Pancreas (tissue), 10 donors: ENCODE measurements around the gene IL1RAP. TPM values are rescaled to one million over a fixed set of nuclear protein-coding genes. Genes with fewer than 3 reads are reported as not detected.
"Not testable (repeated sequence)": the region's sequence is repeated elsewhere in the genome, so short reads cannot be mapped to it uniquely, and the experiment has no call there.

ENCODE experiments used
- ATAC-seq, 4 donors: fragments of 200-7000 bp; cut with Tn5 transposase; one replicate each; pipeline versions ENCODE4 v1.8.0 to v1.9.1; 2020; ENCODE audit warnings: mild to moderate bottlenecking in 4 of 4, moderate library complexity in 4 of 4
- DNase-seq, 6 donors: peaks; one replicate each; pipeline ENCODE4 v3.0.0-alpha.2; 2020
- FAIRE-seq: peaks from 2 replicates; lab custom pipeline; 2012; peaks lifted over from hg19 to GRCh38; lab: Jason Lieb, UNC
- H3K27ac ChIP-seq, 4 donors: fragments of 200-600 bp; sonication (generic); 1 replicate in 3 of 4; 2 replicates in 1 of 4; pipeline versions ENCODE4 v1.5.0 to v1.8.0; 2020
- H3K27me3 ChIP-seq, 4 donors: fragments of 200-600 bp; one replicate each; pipeline ENCODE4 v1.8.0; 2021
- H3K36me3 ChIP-seq, 3 donors: fragments of 200-600 bp; sonication (generic) in 1 of 3; one replicate each; pipeline versions ENCODE4 v1.5.0 to v1.8.0; 2020 to 2021
- H3K4me1 ChIP-seq, 3 donors: fragments of 200-600 bp; one replicate each; pipeline ENCODE4 v1.8.0; 2021
- H3K4me3 ChIP-seq, 4 donors: fragments of 200-600 bp; sonication (generic) in 2 of 4; one replicate each; pipeline versions ENCODE4 v1.5.0 to v1.8.0; 2020 to 2021
- H3K9me3 ChIP-seq, 4 donors: fragments of 200-600 bp; one replicate each; pipeline ENCODE4 v1.8.0; 2021
- WGBS, 2 donors: extraction: QIAGEN DNeasy Blood & Tissue Kit; methylation state at CpG; one replicate each; pipeline ENCODE4 v1.1.7; 2013; 5-methylcytosine and 5-hydroxymethylcytosine counted together
- intact Hi-C, 3 donors: fragments of 100-400 bp; cut with DNase I; formaldehyde crosslinking; loops; one replicate each; pipeline versions ENCODE4 v1.11.1 to v1.14.2; 2022
- polyA plus RNA-seq, 2 donors: library from polyadenylated mRNA; stranded (reverse); fragments of 200-250 nt; gene quantifications; one replicate each; pipeline ENCODE4 v1.2.3, GENCODE V29; 2013
- total RNA-seq, 6 donors: library from RNA; stranded (reverse); fragmentation: NEBNext Ultra II Directional in 4 of 6; extraction: Animal tissue kit (Norgen Biotek cat#: 25700) in 4 of 6; gene quantifications; one replicate each; pipeline versions ENCODE4 v1.2.1 to v1.2.4, GENCODE V29; 2021 to 2023
- TF ChIP-seq, protein P1 (sequence below), 4 donors: fragments of 200-600 bp; sonication (generic) in 3 of 4; IDR thresholded peaks; one replicate each; pipeline versions ENCODE4 v1.5.0 to v1.8.0; 2021; ENCODE audit warnings: antibody characterized with exemption in 4 of 4
- donor health status: healthy with polysubstance abuse.
- donor health status: DM: no; HTN: no; CAD: no; lungs with moderate emphysema.
- donor health status: DM: no; HTN: no; CAD: no.
- donor health status: control.
- donor health status: control.
- donor health status: Bipolar disorder and iron deficiency.
- donor health status: DM: yes; HTN: yes; CAD: no.
- donor health status: DM: no; HTN: no; CAD: no.
- donor health status: DM: no; HTN: no; CAD: no.
- donor health status: DM: yes; HTN: yes; CAD: no.

IL1RAP gene
- total and polyA plus RNA-seq, 8 donors: 0.49 to 9.3 (median 3.4) TPM

DNA sequence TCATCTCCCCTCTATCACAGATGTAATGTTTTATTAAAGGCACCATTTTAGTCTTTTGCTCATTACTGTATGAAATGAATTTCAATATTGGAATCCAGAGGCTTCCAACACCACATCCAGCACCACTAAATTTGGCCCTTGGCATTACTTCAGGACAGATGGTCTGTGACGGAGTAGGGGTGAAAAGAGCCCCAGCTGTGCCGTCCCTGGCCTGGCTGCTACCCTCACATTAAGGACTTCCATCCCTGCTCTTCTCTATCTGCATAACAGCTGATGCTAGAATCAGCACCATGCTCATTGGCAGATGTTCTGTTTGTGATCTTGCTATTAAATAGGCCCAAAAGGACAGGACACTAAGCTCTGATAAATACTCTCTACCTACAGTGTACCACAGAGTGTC lies 152.9 kb downstream of the IL1RAP start:
- Histone ChIP-seq H3K36me3 (no peaks in the 10 kb centered on the region), H3K27ac (no peak overlapping the region), H3K4me3 (no peak overlapping the region), H3K4me1 (no peaks in the 10 kb centered on the region), H3K9me3 (no peaks in the 10 kb centered on the region), H3K27me3 (no peaks in the 10 kb centered on the region)
- DNase-seq (no peak), ATAC-seq (no peak), FAIRE-seq (no peak)
- TF ChIP-seq, protein P1, sequence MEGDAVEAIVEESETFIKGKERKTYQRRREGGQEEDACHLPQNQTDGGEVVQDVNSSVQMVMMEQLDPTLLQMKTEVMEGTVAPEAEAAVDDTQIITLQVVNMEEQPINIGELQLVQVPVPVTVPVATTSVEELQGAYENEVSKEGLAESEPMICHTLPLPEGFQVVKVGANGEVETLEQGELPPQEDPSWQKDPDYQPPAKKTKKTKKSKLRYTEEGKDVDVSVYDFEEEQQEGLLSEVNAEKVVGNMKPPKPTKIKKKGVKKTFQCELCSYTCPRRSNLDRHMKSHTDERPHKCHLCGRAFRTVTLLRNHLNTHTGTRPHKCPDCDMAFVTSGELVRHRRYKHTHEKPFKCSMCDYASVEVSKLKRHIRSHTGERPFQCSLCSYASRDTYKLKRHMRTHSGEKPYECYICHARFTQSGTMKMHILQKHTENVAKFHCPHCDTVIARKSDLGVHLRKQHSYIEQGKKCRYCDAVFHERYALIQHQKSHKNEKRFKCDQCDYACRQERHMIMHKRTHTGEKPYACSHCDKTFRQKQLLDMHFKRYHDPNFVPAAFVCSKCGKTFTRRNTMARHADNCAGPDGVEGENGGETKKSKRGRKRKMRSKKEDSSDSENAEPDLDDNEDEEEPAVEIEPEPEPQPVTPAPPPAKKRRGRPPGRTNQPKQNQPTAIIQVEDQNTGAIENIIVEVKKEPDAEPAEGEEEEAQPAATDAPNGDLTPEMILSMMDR (IDR thresholded peaks at IDR 0.05): no peak
- WGBS, 2 donors: 88% methylated on average over 2 of the region's 2 CpGs
- intact Hi-C loops: no loop called here

GRCh38 chr3:190671658-190672057 lies 157.8 kb downstream of the IL1RAP start:
- TF ChIP-seq, protein P1 (IDR thresholded peaks at IDR 0.05): no peak
- Histone ChIP-seq H3K4me1 (no peaks in the 10 kb centered on the region), H3K4me3 (no peak overlapping the region), H3K27ac (no peak overlapping the region), H3K9me3 (no peaks in the 10 kb centered on the region), H3K36me3 (no peaks in the 10 kb centered on the region), H3K27me3 (no peaks in the 10 kb centered on the region)
- intact Hi-C loops: no loop called here
- 81 to 87% methylated on average over 4 of the region's 4 CpGs for WGBS, 2 donors
- no peak for DNase-seq
- FAIRE-seq: no peak
- peak in 1 of 4 donors; percentile 27 for ATAC-seq

GRCh38 chr3:190673148-190673547 lies 159.3 kb downstream of the IL1RAP start:
- intact Hi-C loops: no loop called here
- H3K27ac ChIP-seq: no peak overlapping the region
- H3K4me1 ChIP-seq: no peaks in the 10 kb centered on the region
- H3K27me3 ChIP-seq: no peaks in the 10 kb centered on the region
- WGBS, 2 donors: 75 to 77% methylated on average over 3 of the region's 3 CpGs
- H3K36me3 ChIP-seq: no peaks in the 10 kb centered on the region
- ATAC-seq: no peak
- TF ChIP-seq, protein P1 (IDR thresholded peaks at IDR 0.05): no peak
- H3K9me3 ChIP-seq: no peaks in the 10 kb centered on the region
- H3K4me3 ChIP-seq: no peak overlapping the region
- no peak for DNase-seq
- no peak for FAIRE-seq

GRCh38 chr3:190676481-190676880 lies 162.6 kb downstream of the IL1RAP start:
- no peak for FAIRE-seq
- no peaks in the 10 kb centered on the region for H3K27me3 ChIP-seq
- no peak for ATAC-seq
- TF ChIP-seq, protein P1 (IDR thresholded peaks at IDR 0.05): no peak
- no peak overlapping the region for H3K4me3 ChIP-seq
- H3K27ac ChIP-seq: no peak overlapping the region
- H3K9me3 ChIP-seq: no peaks in the 10 kb centered on the region
- H3K4me1 ChIP-seq: no peaks in the 10 kb centered on the region
- no peaks in the 10 kb centered on the region for H3K36me3 ChIP-seq
- DNase-seq: no peak
- 85 to 87% methylated on average over 3 of the region's 3 CpGs for WGBS, 2 donors
- intact Hi-C loops: no loop called here

DNA sequence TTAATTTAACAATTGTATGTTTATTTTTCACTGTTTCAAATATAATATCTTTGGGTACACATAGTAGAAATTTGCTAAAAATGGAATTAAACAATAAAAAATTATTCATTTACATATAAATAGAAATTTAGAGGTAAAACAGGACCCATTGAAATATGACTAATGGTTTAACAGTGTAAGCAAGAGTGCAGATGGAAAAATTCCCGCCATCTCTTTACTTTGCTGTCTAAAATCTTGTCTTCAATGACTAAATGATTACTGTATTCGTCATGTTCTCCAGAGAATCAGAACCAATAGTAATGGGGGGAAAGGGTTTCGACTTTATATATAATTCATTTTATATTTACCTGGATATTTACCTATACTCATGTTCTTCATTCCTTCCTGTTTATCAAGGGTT lies 163.1 kb downstream of the IL1RAP start:
- Histone ChIP-seq H3K4me3 (no peak overlapping the region), H3K9me3 (no peaks in the 10 kb centered on the region), H3K27ac (no peak overlapping the region), H3K36me3 (no peaks in the 10 kb centered on the region), H3K27me3 (no peaks in the 10 kb centered on the region), H3K4me1 (no peaks in the 10 kb centered on the region)
- ATAC-seq (no peak), FAIRE-seq (peak; percentile 20), DNase-seq (no peak)
- intact Hi-C loops: no loop called here
- TF ChIP-seq, protein P1 (IDR thresholded peaks at IDR 0.05): no peak
- WGBS, 2 donors: 55 to 58% methylated on average over 3 of the region's 3 CpGs

DNA sequence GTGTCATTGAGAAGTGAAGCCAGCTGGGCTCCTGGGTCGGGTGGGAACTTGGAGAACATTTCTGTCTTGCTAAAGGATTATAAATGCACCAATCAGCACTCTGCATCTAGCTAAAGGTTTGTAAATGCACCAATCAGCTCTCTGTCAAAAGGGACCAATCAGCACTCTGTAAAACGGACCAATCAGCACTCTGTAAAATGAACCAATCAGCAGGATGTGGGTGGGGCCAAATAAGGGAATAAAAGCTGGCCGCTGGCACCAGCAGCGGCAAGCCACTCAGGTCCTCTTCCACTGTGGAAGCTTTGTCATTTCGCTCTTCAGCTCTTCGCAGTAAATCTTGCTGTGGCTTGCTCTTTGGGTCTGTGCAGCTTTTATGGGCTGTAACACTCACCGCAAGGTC lies 164.0 kb downstream of the IL1RAP start:
- WGBS, 2 donors: 88 to 96% methylated on average over 7 of the region's 7 CpGs
- intact Hi-C loops: not testable (repeated sequence)

More for the DNA sequence above, 164.0 kb downstream of the IL1RAP start:
- H3K27me3 ChIP-seq, FAIRE-seq, H3K36me3 ChIP-seq, H3K27ac ChIP-seq, DNase-seq, H3K4me3 ChIP-seq, ATAC-seq, H3K9me3 ChIP-seq, H3K4me1 ChIP-seq: not testable (repeated sequence)
